Ishikawa (cell line): Measurements from ENCODE around the gene PLPPR2.

Experiments used
- CEBPB ChIP-seq: IDR thresholded peaks from 2 replicates; pipeline ENCODE4 v1.6.1; 2012
- EP300 ChIP-seq: IDR thresholded peaks from 2 replicates; pipeline ENCODE4 v1.6.1; 2012; ENCODE audit warnings: borderline replicate concordance
- RAD21 ChIP-seq: IDR thresholded peaks from 2 replicates; pipeline ENCODE4 v1.6.1; 2012; ENCODE audit warnings: low read depth
- TAF1 ChIP-seq: IDR thresholded peaks from 2 replicates; pipeline ENCODE4 v1.6.1; 2012; ENCODE audit warnings: low read depth, mild to moderate bottlenecking
- TF ChIP-seq, protein P1 (sequence below): IDR thresholded peaks from 2 replicates; pipeline ENCODE4 v1.6.1; 2012

DNA sequence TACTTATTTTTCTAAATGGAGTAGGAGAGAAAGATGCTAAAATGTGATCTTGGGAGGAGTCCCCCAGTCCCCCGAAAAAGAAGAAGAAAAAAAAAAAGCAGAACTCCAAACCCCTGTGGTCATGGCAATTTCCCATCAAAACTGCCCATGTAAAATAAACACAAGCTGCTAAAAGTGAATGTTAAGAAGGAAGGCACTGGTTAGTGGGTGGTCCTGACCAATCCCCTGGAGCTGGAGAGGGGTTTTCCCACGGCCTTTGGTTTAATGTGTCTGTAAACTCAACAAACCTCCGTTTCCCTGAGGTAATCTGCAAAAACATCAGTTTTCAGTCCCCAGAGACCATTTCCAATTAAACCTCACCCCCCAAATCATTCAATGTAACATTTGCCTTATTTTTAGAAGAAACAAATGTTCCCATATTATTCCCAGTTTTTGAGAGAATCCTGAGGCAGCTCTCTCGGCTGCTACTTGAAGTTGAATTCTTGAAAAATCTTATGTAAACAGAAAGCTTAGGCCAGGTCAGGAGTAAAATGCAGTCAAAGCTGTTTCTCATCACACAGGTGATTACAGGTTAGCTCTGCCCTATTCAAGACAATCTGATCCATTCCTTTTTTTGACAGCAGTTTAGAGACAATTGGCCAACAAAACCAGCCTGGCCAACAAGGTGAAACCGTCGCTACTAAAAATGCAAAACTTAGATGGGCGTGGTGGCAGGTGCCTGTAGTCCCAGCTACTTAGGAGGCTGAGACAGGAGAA is 32.8 kb upstream of the PLPPR2 start:
- TF ChIP-seq, protein P1, sequence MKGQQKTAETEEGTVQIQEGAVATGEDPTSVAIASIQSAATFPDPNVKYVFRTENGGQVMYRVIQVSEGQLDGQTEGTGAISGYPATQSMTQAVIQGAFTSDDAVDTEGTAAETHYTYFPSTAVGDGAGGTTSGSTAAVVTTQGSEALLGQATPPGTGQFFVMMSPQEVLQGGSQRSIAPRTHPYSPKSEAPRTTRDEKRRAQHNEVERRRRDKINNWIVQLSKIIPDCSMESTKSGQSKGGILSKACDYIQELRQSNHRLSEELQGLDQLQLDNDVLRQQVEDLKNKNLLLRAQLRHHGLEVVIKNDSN: no peak
- TF ChIP-seq RAD21 (no peak), EP300 (no peak), TAF1 (no peak), CEBPB (no peak)
